ENCODE results near the gene VCL.

DNA sequence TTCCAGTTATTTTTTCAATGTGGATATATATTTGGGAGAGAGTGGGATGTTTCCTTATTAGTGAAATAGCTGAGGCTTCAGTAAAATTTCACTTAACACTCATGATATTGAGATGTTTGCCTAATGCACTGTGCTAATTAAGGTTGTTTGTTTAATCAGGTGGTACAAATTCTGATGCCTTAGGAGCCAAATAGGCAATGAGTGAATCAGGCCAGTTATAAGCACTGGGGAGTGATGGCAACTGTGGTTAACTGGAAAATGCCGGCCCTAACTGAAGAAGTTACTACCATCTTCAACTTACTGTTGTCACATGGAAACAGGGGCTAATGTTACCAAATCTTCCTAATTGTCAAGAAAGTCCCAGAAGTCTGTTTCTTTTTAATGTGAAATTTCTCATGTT is 32.0 kb downstream of the VCL start:
- TF ChIP-seq EZH2 (IDR thresholded peaks at IDR 0.05; ENCODE audit: borderline replicate concordance, low read depth, low read length, poor library complexity, severe bottlenecking) = no peak
- TF ChIP-seq, protein P1, sequence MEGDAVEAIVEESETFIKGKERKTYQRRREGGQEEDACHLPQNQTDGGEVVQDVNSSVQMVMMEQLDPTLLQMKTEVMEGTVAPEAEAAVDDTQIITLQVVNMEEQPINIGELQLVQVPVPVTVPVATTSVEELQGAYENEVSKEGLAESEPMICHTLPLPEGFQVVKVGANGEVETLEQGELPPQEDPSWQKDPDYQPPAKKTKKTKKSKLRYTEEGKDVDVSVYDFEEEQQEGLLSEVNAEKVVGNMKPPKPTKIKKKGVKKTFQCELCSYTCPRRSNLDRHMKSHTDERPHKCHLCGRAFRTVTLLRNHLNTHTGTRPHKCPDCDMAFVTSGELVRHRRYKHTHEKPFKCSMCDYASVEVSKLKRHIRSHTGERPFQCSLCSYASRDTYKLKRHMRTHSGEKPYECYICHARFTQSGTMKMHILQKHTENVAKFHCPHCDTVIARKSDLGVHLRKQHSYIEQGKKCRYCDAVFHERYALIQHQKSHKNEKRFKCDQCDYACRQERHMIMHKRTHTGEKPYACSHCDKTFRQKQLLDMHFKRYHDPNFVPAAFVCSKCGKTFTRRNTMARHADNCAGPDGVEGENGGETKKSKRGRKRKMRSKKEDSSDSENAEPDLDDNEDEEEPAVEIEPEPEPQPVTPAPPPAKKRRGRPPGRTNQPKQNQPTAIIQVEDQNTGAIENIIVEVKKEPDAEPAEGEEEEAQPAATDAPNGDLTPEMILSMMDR (conservative IDR thresholded peaks at IDR 0.05; ENCODE audit: low read depth, low read length) = no peak

Data from A673 (cell line).